Central memory CD4-positive, alpha-beta T cell (primary cell): ENCODE results near the gene JOSD1.

Source experiments
- DNase-seq: peaks from one replicate; pipeline ENCODE4 v3.0.0; 2022

JOSD1 gene

DNA sequence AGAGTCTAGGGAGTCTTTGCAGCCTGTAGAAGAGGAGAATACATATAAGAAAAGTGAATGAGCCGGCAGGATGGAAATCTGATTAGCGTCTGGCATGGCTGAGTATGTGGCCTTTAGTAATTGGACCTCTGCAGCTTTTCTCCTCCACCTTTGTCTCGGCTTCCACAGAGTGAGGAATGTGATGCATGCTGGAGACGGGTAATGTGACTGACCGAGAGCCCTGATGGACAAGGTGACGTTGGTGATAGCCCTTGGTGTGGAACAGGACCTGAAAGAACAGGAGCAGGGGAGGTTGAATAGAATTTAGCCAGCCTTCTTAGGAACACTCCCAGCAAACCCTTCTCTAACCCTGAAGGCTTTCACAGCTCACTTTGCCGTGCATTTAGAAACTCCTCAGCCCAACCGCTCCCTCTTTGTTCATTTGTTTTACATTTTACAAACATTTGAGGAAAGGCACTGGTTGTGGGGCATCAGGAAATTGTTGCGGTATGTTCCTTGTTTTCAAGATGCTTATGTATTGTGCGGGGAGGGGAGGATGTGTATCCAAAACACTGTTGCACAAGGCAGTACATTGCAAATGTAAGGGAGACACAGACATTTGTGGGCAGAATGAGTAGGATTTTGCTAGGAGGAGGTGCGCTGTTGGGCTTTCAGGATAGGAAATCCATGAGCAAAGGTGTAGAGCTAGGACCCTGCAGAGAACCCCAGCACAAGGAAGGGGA, 11.9 kb upstream of the JOSD1 start:
- no peak for DNase-seq

DNA sequence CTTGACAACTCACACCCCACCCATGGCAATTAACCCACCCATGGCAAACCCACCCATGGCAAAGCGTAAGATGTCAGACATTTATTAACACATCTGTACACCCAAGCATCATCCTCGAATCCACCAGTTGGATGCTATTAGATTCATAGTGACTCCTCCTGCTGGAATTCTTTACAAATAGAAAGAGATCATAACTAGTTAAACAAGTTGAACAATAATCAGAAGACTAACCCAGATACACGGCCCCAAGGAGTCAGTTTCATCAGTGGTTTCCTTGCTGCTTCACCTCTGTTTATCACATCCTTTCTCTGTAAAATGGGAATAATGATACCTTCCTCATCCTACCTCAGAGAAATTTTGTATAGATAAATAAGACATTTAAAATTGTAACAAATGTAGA, 10.1 kb upstream of the JOSD1 start:
- no peak for DNase-seq

DNA sequence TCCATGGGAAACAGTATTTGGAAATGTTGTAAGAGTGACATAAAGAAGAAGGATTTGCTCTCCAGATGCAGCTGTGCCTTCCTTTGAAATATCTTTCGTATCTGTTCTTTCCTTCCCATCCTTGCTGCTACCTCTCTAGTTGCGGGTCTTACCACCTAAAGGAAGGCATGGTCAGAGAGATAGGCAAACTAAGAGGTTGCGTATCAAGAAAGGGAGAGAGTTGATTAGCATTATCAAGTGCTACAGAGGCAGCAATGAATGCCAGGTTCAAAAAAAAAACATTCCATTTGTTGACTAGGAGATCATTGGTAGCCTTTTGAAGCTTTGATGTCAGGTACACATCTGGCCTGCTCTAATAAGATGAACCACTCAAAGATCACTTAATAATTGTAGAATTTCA, 9.6 kb upstream of the JOSD1 start:
- no peak for DNase-seq

DNA sequence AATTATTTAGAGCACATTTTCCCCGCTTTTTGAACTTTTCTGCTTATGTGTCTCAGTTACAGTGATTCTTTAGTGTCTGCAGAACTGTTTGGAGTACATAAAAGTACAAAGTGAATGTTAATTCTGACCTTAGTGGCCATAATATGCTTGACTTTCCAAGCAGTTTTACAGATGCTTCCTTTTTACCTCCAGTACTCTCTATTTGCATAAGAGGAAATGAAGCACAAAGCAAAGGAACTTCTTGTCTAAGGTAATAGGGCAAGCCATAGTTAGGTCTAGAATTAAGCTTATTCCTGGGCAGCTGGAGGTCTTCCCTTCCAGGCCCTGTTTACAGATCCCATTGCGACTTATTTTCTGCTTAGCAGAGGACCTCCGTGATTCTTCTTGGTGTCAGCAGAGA, 8.6 kb upstream of the JOSD1 start:
- DNase-seq, result no peak

DNA sequence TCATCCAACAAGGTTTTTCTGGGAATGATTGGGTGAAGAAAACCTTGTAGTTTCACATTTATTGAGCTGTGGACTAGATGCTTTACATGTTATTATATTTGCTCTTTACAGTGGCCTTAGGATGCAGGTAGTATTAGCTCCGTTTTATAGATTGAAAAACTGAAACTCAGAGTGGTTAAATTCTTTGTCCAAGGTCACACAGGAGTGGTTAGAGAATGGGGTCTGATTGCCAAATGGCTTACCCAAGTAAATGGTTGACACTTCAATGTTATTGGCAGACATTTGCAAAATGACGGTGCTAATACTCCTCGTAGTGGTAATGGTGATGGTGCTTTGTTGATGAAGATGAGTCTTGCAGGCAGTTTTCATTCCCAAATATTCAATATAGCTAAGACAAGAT, 7.2 kb upstream of the JOSD1 start:
- no peak for DNase-seq

DNA sequence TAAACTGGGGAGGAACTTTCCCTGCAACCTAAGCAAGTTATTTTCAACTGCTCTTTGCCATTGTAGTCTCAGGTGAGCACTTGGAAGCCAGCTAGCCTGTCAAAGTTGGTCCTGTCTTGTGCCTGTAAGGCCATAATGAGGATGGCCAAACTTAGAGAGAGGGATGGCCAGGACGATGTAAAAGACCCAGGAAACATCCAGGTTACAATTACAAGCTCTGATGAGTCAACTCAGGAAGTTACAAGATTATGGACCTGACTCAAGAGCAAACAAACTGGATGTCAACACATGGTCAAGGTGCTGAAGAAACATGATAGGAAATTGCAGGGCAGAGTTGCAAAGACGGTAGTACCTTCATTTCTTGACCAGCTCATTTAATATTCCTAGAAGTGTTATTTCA, 6.6 kb upstream of the JOSD1 start:
- no peak for DNase-seq

DNA sequence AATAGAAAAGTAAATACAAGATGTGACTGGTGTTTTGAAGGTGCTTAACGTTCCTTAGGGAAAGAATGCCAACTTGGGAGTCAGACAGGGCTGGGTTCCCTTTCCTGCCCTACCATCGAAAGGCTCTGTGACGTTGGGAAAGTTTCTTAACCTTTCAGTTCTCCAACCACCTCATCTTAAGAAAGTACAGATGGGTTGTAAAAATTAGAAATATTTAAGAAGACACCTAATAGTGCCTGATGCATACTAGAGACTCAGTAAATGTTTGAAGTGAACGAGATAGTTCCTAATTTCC, 6.1 kb upstream of the JOSD1 start:
- DNase-seq, result no peak

DNA sequence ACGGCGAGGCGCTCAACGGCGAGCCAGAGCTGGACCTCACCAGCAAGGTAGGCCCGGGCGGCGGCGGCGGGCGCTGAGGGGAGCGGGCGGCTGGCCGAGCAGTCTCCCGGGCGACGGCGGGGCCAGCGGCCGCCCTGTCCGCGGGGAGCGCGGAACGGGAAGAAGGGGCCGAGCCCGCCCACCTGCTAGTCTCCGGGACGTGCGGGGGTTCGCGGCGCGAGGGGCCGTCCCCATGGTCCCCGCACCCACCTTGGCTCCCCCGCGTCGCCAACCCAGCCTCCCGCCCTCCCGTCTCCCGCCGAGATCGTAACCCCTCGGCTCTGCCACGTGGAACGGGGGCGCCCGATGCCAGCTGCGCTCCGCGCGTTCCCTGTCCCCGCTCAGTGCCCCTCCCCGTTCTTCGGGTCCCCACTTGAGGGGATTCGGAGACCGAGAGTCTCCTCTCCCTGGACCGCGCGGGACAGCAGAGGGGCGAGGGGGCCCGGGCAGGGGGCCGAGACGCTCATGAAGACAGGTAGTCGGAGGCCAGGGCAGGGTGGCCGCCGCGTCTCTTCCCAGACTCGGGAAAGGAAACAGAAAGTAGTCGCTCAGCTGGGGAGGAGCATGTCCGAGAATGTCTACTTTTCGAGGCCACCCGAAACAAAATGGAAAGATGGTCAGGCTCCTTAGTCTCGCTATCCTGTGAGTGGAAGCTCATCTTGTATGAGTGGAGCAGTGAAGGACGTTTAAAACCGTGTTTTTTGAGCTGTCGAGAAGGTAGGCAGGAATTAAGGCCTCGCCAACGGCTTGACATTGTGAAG, 5.6 kb upstream of the JOSD1 start:
- peak; percentile 27 for DNase-seq

DNA sequence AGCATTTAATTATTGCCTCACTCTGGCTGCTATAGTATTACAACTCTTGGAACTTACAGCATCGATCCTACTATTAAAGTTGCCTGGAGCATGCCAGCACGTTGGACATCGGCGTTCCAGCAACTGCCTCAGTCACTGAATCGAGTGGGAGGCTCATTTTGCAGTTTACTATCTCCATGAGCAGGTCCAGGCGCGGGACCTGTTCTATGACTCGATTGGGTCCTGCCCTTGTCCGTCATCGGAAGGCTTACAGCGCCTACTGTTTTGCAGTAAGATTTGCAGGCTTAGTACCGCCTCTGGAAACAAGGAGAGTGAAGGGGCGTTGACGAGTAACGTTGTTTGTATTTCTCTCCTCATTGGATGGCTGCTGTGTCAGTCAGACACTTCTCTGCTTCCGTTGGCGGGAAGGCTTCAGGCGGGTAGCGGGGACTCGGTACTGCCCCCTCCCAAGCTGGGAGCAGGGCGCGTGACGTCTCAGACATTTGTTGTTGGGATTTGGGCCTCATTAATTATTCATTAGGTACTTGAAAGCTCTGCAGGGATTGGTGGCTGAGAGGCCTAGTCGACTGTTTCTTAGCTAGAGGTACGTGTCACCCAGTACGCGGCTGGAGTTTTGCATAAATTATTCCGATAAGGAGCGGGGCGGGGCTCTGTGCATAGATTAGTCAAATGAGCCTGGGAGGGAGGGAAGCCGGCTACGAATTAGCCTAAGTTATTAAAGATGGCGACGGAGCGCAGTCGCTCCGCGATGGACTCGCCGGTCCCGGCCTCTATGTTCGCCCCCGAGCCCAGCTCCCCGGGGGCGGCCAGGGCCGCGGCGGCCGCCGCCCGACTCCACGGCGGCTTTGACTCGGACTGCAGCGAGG, 4.7 kb upstream of the JOSD1 start, which contains the start of gene GTPBP1:
TSS of gene GTPBP1 (plus strand) at position 710 of the 866 bp plus-strand sequence. CDS start at position 722, 12 bp downstream.
- DNase-seq, result peak; percentile 99

DNA sequence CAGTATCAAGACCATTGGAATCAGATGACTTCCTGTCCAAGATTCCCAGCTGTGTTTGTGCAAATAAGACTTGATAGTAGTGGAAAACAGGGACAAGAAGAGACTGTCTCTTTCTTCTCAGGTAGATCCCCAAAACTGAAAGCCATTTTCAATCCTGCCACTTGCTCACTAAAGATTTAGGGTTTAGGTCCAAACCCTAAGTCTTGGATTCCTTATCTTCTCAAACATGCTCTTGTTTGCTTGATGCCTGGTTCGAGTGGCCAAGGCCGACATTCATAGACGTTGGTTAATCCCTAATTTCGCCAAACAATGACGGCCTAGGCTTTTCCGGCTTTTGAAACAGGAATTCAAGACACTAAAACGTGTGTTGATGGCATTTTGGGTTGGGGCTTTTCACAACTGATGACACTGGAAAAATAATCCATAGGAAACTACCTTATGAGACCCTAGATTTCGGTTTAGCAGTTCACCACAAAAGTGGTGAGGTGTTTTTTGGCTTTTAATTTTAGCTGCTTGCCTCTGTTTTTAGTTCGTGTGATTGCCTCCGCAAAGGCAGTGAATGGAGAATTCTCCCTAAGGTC, 4.0 kb upstream of the JOSD1 start:
- DNase-seq, result no peak

DNA sequence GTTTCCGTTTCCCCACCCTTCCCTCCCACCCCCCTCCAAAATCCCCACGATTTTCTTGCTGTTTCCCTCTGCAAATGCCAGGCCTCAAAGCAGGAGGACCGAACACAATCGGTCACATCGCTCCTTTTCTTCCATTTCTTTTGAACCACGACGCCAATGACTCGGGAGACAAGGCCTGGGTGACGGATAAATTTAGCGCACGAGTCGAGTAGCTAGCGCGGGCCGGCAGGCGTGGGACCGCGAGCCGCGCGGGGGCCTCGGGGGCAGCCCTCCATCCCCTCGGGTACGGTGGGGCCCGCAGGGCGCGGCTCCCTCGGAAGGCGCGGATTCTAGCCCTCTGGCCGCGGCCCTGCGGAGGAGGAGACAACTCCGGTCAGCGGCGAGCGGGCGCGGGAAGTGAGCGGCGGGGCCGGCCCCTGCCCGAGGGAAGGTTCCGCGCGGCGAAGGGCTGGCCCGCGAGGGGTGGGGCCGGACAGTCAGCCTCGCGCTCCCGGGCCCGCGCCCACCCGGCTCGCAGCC, 414 bp downstream of the JOSD1 start:
- no peak for DNase-seq

DNA sequence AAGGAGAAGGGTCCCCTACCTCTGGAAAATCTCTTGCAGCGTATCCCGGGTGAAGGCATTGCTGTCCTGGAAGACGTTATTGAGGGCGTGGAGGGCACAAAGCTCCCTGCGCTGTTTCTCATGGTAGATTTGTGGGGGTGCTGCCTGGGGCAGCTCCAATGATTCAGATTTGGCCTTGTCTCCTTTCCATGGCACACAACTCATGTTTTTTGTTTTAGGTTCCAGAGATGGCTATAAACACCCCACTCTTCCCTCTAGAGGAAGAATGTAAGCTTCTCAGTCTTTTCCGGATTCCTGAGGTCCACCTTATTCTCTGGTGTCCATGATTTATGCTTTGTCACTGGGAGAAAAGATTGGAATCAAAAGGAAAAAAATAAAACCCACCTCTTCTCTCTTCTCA, 959 bp downstream of the JOSD1 start:
- DNase-seq, result no peak

DNA sequence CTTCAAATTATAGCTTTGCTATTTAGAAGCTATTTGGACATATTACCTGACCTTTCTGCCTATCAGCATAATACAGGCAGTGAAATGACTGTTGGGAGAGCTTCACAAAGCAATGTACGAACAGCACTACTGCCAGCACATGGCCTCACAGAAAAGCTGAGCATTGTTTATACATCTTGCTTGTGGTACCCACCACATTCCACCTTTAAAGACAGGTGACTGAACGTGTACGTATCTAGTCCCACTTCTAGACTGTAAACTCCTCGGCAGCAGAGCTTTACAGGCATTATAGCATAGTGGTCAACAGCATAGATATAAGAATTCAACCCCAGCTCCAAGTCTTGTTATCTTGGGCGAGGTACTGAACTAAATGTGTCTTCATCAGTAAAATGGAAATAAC, 1.6 kb downstream of the JOSD1 start:
- no peak for DNase-seq

DNA sequence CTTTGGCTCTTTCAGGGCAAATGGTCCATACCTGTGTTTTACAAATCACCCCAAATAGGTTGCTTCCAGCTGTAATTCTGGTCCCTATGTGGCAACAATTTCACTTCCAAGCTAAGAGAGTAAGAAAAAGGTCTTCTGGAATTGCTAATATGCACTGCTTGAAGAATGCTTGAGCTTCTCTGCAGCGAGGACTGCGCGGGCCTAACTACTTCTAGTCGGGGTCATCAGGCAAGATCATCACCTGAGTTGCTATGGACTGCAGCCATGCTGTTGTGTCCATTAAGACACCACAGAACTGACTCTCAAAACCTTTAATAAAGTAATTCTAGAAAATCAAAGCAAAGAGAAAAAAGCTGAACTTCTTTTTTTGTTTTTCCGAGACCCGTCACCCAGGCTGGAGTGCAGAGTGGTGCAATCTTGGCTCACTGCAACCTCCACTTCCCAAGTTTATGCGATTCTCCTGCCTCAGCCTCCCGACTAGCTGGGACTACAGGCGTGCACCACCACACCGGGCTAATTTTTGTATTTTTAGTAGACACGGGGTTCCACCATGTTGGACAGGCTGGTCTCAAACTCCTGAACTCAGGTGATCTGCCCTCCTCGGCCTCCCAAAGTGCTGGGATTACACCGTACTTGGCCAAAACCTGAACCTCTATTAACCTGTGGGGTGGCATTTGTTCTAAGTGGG, 2.2 kb downstream of the JOSD1 start:
- DNase-seq, result no peak

DNA sequence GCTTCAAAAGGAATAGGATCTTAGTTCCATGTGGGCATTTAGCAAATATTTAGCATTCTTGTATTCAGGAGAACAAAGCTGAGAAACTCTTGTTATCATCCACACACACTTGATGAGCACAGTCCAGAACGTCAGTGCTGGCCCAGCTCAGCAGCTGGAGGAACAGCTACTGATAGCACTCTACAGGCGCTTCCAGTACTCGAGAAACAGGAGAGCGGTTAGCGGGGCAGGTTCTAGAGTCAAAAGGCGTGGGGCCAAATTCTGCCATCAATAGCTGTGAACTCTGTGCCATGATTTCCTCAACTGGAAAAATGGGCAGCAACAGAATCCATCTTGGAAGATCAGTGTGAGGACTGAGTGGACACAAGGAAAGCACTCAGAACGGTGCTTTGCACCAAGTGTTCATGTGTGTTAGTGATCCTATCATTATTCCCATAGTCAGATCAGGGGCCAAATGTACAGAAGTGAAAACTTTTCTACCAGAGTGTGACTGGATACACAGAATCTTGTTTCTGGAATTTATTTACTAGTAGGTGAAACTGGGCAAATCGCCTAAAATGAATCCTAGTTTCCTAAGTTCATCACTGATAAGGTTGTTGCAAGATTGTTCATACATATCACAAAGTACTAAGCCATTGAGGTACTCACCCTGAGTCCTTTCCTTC, 3.2 kb downstream of the JOSD1 start:
- DNase-seq, result no peak

DNA sequence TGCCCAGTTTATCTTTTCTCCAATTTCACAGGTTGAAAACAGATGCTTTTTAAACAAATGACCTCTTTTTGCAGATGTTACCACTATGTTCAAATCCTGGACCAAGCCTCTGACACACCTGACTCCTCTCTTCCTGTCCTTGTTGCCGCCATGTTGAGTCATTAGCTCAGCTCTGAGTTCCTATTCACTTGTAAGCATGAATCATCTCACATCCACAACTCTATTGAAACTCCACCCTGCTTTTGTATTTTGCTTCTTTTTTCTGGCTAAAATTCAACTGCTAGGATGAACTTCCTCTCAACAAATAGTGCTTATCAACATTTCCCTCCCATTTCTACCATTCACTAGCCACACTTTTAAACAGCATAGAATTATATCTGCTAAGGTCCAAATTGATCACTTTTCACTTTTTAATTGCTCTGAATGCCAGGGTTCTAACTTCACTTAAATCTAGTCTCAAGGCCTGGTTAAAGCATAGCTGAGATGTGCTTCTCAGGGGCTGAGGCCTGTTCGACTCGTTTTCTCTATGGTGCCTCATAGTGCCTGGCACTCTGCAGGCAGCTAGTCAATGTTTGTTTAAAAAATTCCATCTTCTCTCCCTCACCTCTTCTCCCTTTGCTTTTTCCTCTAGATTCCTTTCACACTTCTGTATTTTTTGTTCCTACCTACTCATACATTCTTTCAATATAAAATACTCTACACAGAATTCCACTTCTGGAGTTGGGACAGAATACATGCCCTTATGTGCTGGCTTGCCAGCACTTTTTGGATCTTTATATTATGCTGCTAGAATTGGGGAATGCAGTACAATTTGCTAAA, 3.9 kb downstream of the JOSD1 start:
- DNase-seq, result peak; percentile 15

DNA sequence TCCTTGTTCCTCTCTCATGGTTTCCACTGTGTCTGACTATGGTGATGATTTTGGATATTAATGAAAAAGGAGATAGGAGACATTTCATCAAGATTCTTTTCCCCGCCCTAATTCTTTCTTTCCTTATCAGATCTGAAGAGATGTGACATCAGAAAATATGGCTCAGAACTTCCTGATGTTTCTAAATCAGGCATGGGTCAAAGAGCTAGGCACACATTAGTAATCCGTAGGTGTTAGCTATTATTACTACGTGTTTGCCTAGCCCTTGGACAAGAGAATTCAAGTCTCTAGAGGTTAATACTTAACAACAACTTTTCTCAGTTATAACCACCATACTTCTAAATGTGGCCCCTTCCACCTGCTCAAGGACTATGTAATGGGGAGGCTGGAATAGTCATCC, 5.8 kb downstream of the JOSD1 start:
- no peak for DNase-seq

DNA sequence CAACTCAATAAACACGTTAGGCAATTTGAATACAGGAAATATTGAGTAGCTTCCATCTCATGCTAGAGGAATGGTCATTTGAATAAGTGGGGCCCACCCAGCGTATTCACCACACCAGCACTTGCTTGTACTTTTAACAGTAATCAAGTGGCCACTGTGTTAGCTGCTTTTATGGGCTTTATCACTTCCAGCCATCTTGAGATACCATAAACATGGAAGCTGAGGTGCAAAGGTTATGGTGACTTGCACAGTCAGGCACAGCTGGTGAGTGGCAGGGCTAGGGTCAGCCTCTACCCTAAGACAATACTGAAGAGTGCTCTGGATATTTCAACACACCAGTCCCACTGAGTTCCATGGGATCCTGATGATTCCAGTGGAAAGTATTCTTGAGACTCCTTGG, 6.7 kb downstream of the JOSD1 start:
- no peak for DNase-seq

DNA sequence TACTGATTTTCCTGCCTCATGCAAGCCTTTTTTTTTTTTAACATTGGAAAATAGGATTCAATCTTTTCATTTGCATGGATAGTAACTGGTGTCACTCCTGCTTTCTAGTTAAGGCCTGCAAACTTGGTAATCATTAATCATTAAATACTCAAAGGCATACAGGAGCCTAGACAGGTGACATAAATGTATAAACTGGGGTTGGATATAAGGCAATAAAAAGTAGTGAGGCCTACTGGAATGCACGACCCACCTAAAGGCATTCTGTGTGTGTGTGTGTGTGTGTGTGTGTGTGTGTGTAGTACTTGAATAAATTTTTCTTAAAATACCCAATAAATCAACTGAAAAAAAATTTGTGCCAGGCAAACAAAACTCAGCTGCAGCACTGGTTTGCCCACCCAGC, 11.1 kb downstream of the JOSD1 start:
- no peak for DNase-seq

DNA sequence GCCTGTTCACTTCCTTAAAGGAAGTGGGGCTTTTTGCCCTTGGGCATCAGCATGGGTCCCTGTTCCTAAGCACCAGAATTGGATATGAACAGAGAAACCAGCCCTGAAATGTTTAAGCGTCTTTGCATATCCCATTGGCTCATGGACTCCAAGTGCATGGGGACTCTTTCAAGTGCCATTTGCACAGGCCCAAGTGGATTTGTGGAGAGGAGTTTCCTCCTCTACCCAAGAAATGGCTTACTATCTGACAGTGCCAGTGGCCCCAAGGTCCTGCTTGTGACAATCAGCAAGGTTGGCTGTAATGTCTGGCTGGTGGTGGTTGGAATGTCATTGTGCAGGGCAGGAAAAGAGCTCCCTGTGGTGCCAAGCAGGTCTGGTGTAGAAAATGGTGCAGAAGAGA, 15.0 kb downstream of the JOSD1 start:
- DNase-seq, result no peak

DNA sequence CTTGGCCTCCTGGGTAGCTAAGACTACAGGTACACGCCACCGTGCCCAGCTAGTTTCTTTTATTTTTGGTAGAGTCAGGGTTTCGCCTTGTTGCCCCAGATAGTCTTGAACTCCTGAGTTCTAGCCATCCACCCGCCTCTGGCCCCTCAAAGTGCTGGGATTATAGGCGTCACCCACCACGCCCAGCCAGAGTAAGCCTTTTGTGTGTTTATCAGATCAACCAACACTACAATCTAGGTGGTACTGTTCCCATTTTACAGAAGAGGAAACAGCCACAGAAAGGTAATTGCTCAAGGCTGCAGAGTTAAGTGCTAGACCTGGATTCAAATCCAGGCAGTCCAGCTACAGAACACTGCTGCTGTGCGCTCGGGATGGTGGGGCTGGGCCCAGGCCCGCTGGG, 15.8 kb downstream of the JOSD1 start:
- no peak for DNase-seq
